ENCODE data around the gene TNIK.
"Not testable (repeated sequence)": the region's sequence is repeated elsewhere in the genome, so short reads cannot be mapped to it uniquely, and the experiment has no call there.

TNIK gene

GRCh38 chr3:171122240-171122639 is 338.0 kb downstream of the TNIK start:
- no peak for ATAC-seq (ENCODE audit: low read depth)
- Histone ChIP-seq H3K36me3 (ENCODE audit: low read depth) (no peaks in the 10 kb centered on the region), H3K4me3 (ENCODE audit: severe bottlenecking) (no peak overlapping the region), H3K4me1 (ENCODE audit: insufficient read depth, poor library complexity, severe bottlenecking) (no peaks in the 10 kb centered on the region), H3K27ac (ENCODE audit: poor library complexity, severe bottlenecking) (no peak overlapping the region), H3K27me3 (ENCODE audit: insufficient read depth, poor library complexity, severe bottlenecking) (no peaks in the 10 kb centered on the region), H3K9me3 (ENCODE audit: severe bottlenecking) (no peaks in the 10 kb centered on the region)
- no peak for TF ChIP-seq CTCF (IDR thresholded peaks at IDR 0.05; ENCODE audit: poor library complexity, severe bottlenecking)
- no peak for DNase-seq (ENCODE audit: low spot score)

DNA sequence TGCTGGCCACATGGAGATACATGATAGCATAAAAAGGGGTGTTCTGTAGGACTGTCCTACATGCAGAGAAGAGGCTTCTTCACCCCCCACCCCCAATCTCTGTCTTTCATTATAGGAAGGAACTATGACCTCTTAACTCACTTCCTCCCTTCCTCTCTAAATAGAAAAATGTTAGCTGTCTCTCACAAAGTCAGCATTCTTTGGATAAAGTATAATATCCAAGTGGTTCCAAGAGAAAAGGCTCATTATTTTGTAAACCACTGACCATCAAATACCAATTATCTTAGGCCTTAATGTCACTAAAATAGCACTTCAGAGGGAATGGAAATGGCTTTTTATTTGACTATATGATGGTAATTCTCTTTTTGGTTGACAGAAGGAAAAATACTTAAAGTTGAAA is 338.4 kb downstream of the TNIK start:
- Histone ChIP-seq H3K27me3 (ENCODE audit: insufficient read depth, poor library complexity, severe bottlenecking) (no peaks in the 10 kb centered on the region), H3K9me3 (ENCODE audit: severe bottlenecking) (no peaks in the 10 kb centered on the region), H3K4me1 (ENCODE audit: insufficient read depth, poor library complexity, severe bottlenecking) (no peaks in the 10 kb centered on the region), H3K4me3 (ENCODE audit: severe bottlenecking) (no peak overlapping the region), H3K36me3 (ENCODE audit: low read depth) (no peaks in the 10 kb centered on the region), H3K27ac (ENCODE audit: poor library complexity, severe bottlenecking) (no peak overlapping the region)
- no peak for ATAC-seq (ENCODE audit: low read depth)
- TF ChIP-seq CTCF (IDR thresholded peaks at IDR 0.05; ENCODE audit: poor library complexity, severe bottlenecking) = no peak
- DNase-seq (ENCODE audit: low spot score) = no peak

- H3K27ac ChIP-seq (ENCODE audit: poor library complexity, severe bottlenecking); ATAC-seq (ENCODE audit: low read depth); H3K4me3 ChIP-seq (ENCODE audit: severe bottlenecking); H3K27me3 ChIP-seq (ENCODE audit: insufficient read depth, poor library complexity, severe bottlenecking); H3K4me1 ChIP-seq (ENCODE audit: insufficient read depth, poor library complexity, severe bottlenecking); H3K9me3 ChIP-seq (ENCODE audit: severe bottlenecking); H3K36me3 ChIP-seq (ENCODE audit: low read depth); DNase-seq (ENCODE audit: low spot score): not testable (repeated sequence)
Observed at GRCh38 chr3:171119402-171119801, 340.8 kb downstream of the TNIK start.

DNA sequence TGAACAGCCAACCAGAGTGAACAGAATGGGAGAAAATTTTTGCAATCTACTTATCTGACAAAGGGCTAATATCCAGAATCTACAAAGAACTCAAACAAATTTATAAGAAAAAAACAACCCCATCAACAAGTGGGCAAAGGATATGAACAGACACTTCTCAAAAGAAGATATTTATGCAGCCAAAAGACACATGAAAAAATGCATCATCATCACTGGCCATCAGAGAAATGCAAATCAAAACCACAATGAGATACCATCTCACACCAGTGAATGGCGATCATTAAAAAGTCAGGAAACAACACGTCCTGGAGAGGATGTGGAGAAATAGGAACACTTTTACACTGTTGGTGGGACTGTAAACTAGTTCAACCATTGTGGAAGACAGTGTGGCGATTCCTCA is 341.2 kb downstream of the TNIK start:
- not testable (repeated sequence) for H3K36me3 ChIP-seq (ENCODE audit: low read depth); H3K9me3 ChIP-seq (ENCODE audit: severe bottlenecking); H3K27me3 ChIP-seq (ENCODE audit: insufficient read depth, poor library complexity, severe bottlenecking); H3K27ac ChIP-seq (ENCODE audit: poor library complexity, severe bottlenecking); H3K4me3 ChIP-seq (ENCODE audit: severe bottlenecking); ATAC-seq (ENCODE audit: low read depth); H3K4me1 ChIP-seq (ENCODE audit: insufficient read depth, poor library complexity, severe bottlenecking); DNase-seq (ENCODE audit: low spot score)

DNA sequence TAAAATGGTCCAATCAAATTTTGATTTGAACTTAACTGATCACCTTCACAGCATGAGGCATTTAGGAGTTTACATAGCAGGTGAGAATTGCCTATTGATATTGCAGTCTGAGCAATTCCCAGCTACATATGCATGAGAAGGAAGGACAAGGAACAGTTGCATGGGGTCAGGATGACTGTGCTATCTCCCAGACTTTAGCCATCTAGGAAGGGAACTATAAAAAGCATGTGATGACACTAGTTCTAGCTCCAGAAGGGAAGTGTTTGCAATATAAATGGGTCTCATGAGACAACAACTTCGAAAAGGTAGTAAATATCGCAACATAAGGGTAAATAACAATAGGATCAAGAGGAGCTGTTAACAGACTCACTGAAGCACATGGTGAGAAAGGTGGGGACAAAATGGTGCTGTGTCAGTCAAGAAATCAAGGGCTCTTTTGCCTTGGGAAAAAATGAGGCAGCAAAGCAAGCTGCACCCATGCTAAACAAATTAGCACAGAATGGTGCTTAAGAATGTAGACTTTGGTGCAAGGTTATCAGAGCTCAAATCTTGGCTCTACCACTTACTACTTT is 343.3 kb downstream of the TNIK start:
- TF ChIP-seq CTCF (IDR thresholded peaks at IDR 0.05; ENCODE audit: poor library complexity, severe bottlenecking) = no peak
- no peak overlapping the region for H3K4me3 ChIP-seq (ENCODE audit: severe bottlenecking)
- no peak for DNase-seq (ENCODE audit: low spot score)

DNA sequence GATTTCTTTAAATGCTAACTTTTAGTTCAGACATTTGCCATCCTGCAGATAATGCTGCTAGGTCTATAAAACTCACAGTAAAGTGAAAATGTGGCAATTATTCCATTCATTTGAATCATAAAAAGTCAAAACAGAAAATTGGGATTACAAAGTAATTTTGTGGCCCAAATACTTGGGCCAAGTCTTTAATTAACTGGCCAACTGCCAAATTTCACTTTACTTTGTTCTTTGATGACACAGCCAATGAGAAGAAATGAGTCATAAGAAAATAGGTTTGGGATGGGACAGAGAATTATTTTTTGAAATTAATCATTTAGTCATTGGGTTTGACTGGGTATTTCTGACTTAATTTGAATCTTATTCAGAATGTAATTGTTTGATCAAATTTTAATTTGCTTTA is 343.8 kb downstream of the TNIK start:
- DNase-seq (ENCODE audit: low spot score) (no peak), ATAC-seq (ENCODE audit: low read depth) (no peak)
- no peak overlapping the region for H3K4me3 ChIP-seq (ENCODE audit: severe bottlenecking)
- H3K36me3 ChIP-seq (ENCODE audit: low read depth) = no peaks in the 10 kb centered on the region
- no peaks in the 10 kb centered on the region for H3K9me3 ChIP-seq (ENCODE audit: severe bottlenecking)
- no peaks in the 10 kb centered on the region for H3K4me1 ChIP-seq (ENCODE audit: insufficient read depth, poor library complexity, severe bottlenecking)
- TF ChIP-seq CTCF (IDR thresholded peaks at IDR 0.05; ENCODE audit: poor library complexity, severe bottlenecking) = no peak
- no peak overlapping the region for H3K27ac ChIP-seq (ENCODE audit: poor library complexity, severe bottlenecking)
- H3K27me3 ChIP-seq (ENCODE audit: insufficient read depth, poor library complexity, severe bottlenecking) = no peaks in the 10 kb centered on the region

More for the DNA sequence above, 343.3 kb downstream of the TNIK start:
- Histone ChIP-seq H3K9me3 (ENCODE audit: severe bottlenecking) (no peaks in the 10 kb centered on the region), H3K4me1 (ENCODE audit: insufficient read depth, poor library complexity, severe bottlenecking) (no peaks in the 10 kb centered on the region), H3K27ac (ENCODE audit: poor library complexity, severe bottlenecking) (no peak overlapping the region), H3K36me3 (ENCODE audit: low read depth) (no peaks in the 10 kb centered on the region), H3K27me3 (ENCODE audit: insufficient read depth, poor library complexity, severe bottlenecking) (no peaks in the 10 kb centered on the region)
- ATAC-seq (ENCODE audit: low read depth) = no peak

Measured in RWPE2 (cell line).